ENCODE measurements around the gene NANP. TPM values are rescaled to one million over a fixed set of nuclear protein-coding genes. Genes with fewer than 3 reads are reported as not detected.

The NANP gene
- total RNA-seq, 1 donor from 2014 or later: 5.0 TPM

- TF ChIP-seq CTCF (IDR thresholded peaks at IDR 0.05; ENCODE audit: insufficient read depth, low read depth, low read length) (no peak), EZH2 (IDR thresholded peaks at IDR 0.05; ENCODE audit: insufficient read depth, low read length) (no peak)
- no peaks in the 10 kb centered on the region for H4K20me1 ChIP-seq (ENCODE audit: insufficient read depth, low read length)
- Mint-ChIP-seq H3K27ac (ENCODE audit: unreplicated experiment) (peak overlapping the region; percentile 22), H3K36me3 (ENCODE audit: low read depth, unreplicated experiment) (peaks cover 2% of the 10 kb centered on the region), H3K27me3 (ENCODE audit: low read depth, unreplicated experiment) (peaks cover 14% of the 10 kb centered on the region), H3K4me3 (ENCODE audit: unreplicated experiment) (no peak overlapping the region), H3K4me1 (ENCODE audit: low read depth, unreplicated experiment) (no peaks in the 10 kb centered on the region), H3K9me3 (ENCODE audit: unreplicated experiment) (no peaks in the 10 kb centered on the region)
- H3K4me3 ChIP-seq (ENCODE audit: insufficient read depth, low read depth, low read length): no peak overlapping the region
- no peaks in the 10 kb centered on the region for H3K79me2 ChIP-seq (ENCODE audit: insufficient read depth, low read length)
- no peak overlapping the region for H3K27ac ChIP-seq (ENCODE audit: low read depth, low read length)
- FAIRE-seq: no peak
- H3K9me3 ChIP-seq (ENCODE audit: insufficient read depth, low read depth, low read length): no peaks in the 10 kb centered on the region
- no peaks in the 10 kb centered on the region for H3K36me3 ChIP-seq (ENCODE audit: insufficient read depth, low read length)
- no peak overlapping the region for H3K9ac ChIP-seq (ENCODE audit: low read length)
- no peaks in the 10 kb centered on the region for H3K27me3 ChIP-seq (ENCODE audit: insufficient read depth, low read length)
- H3K4me1 ChIP-seq (ENCODE audit: insufficient read depth, low read length): peaks cover 2% of the 10 kb centered on the region
- no peak for DNase-seq (ENCODE audit: low read depth)
- H2AFZ ChIP-seq (ENCODE audit: low read depth, low read length): no peak overlapping the region
- no peak overlapping the region for H3K4me2 ChIP-seq (ENCODE audit: low read length)
Measured at GRCh38 chr20:25601659-25602058, 22.2 kb downstream of the NANP start.

DNA sequence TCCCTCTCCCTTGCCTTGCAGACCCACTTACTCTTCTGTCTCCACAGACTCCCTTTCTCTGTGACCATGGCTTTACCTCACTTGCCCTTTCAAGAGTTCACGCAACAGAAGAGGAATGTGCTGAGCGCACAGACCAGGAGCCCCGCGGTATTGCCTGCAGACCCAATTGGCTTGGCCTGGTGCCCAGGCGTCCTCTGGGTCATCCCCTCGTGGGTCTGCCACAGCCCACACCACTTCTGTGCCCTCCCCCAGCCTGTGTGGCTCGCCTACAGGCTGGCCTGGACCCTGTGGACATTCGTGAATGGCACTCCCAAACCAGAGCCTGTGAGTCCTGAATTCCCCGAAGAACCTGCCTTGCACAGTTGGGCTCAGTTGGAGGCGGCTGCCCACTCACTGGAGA lies 23.2 kb downstream of the NANP start:
- Histone ChIP-seq H3K27ac (ENCODE audit: low read depth, low read length) (no peak overlapping the region), H4K20me1 (ENCODE audit: insufficient read depth, low read length) (no peaks in the 10 kb centered on the region), H3K36me3 (ENCODE audit: insufficient read depth, low read length) (no peaks in the 10 kb centered on the region), H2AFZ (ENCODE audit: low read depth, low read length) (no peak overlapping the region), H3K79me2 (ENCODE audit: insufficient read depth, low read length) (no peaks in the 10 kb centered on the region), H3K4me2 (ENCODE audit: low read length) (no peak overlapping the region), H3K9ac (ENCODE audit: low read length) (no peak overlapping the region), H3K9me3 (ENCODE audit: insufficient read depth, low read depth, low read length) (no peaks in the 10 kb centered on the region), H3K27me3 (ENCODE audit: insufficient read depth, low read length) (no peaks in the 10 kb centered on the region), H3K4me3 (ENCODE audit: insufficient read depth, low read depth, low read length) (no peak overlapping the region), H3K4me1 (ENCODE audit: insufficient read depth, low read length) (peaks cover 2% of the 10 kb centered on the region)
- H3K4me1 Mint-ChIP-seq (ENCODE audit: low read depth, unreplicated experiment): no peaks in the 10 kb centered on the region
- H3K36me3 Mint-ChIP-seq (ENCODE audit: low read depth, unreplicated experiment): peaks cover 2% of the 10 kb centered on the region
- no peak overlapping the region for H3K4me3 Mint-ChIP-seq (ENCODE audit: unreplicated experiment)
- DNase-seq (ENCODE audit: low read depth) (peak; percentile 31), FAIRE-seq (no peak)
- H3K9me3 Mint-ChIP-seq (ENCODE audit: unreplicated experiment): peaks cover 2% of the 10 kb centered on the region
- TF ChIP-seq CTCF (IDR thresholded peaks at IDR 0.05; ENCODE audit: insufficient read depth, low read depth, low read length) (no peak), EZH2 (IDR thresholded peaks at IDR 0.05; ENCODE audit: insufficient read depth, low read length) (no peak)
- peaks cover 19% of the 10 kb centered on the region for H3K27me3 Mint-ChIP-seq (ENCODE audit: low read depth, unreplicated experiment)
- H3K27ac Mint-ChIP-seq (ENCODE audit: unreplicated experiment): no peak overlapping the region

- H3K27ac Mint-ChIP-seq (ENCODE audit: unreplicated experiment): no peak overlapping the region
- FAIRE-seq (no peak), DNase-seq (ENCODE audit: low read depth) (no peak)
Measured at GRCh38 chr20:25592135-25592852, 31.5 kb downstream of the NANP start.

More at GRCh38 chr20:25592135-25592852, 31.5 kb downstream of the NANP start:
- no peak overlapping the region for H3K27ac ChIP-seq (ENCODE audit: low read depth, low read length)
- no peaks in the 10 kb centered on the region for H3K4me1 Mint-ChIP-seq (ENCODE audit: low read depth, unreplicated experiment)
- H2AFZ ChIP-seq (ENCODE audit: low read depth, low read length): no peak overlapping the region
- no peak overlapping the region for H3K9ac ChIP-seq (ENCODE audit: low read length)
- H3K4me1 ChIP-seq (ENCODE audit: insufficient read depth, low read length): no peaks in the 10 kb centered on the region
- H3K36me3 ChIP-seq (ENCODE audit: insufficient read depth, low read length): no peaks in the 10 kb centered on the region
- H3K27me3 Mint-ChIP-seq (ENCODE audit: low read depth, unreplicated experiment): peaks cover 13% of the 10 kb centered on the region
- peaks cover 2% of the 10 kb centered on the region for H4K20me1 ChIP-seq (ENCODE audit: insufficient read depth, low read length)
- H3K4me3 ChIP-seq (ENCODE audit: insufficient read depth, low read depth, low read length): no peak overlapping the region
- no peak overlapping the region for H3K4me2 ChIP-seq (ENCODE audit: low read length)
- TF ChIP-seq EZH2 (IDR thresholded peaks at IDR 0.05; ENCODE audit: insufficient read depth, low read length): no peak
- no peak for TF ChIP-seq CTCF (IDR thresholded peaks at IDR 0.05; ENCODE audit: insufficient read depth, low read depth, low read length)
- no peaks in the 10 kb centered on the region for H3K27me3 ChIP-seq (ENCODE audit: insufficient read depth, low read length)
- H3K4me3 Mint-ChIP-seq (ENCODE audit: unreplicated experiment): no peak overlapping the region
- peaks cover 2% of the 10 kb centered on the region for H3K9me3 Mint-ChIP-seq (ENCODE audit: unreplicated experiment)
- no peaks in the 10 kb centered on the region for H3K79me2 ChIP-seq (ENCODE audit: insufficient read depth, low read length)
- no peaks in the 10 kb centered on the region for H3K36me3 Mint-ChIP-seq (ENCODE audit: low read depth, unreplicated experiment)
- H3K9me3 ChIP-seq (ENCODE audit: insufficient read depth, low read depth, low read length): no peaks in the 10 kb centered on the region
